GM10248 (cell line): ENCODE results near the gene EML6.
A peak's percentile ranks its signal among the peaks of the same experiment; 100 is the strongest.

ENCODE experiments used
- CTCF ChIA-PET: fragments of 300-600 bp; sonication (Branson Sonifier 250); formaldehyde crosslinking; extraction: SDS; loops from one replicate; lab custom pipeline; 2021; ENCODE audit warnings: antibody characterized with exemption; lab: Yijun Ruan, JAX
- POLR2A ChIA-PET: fragments of 350-650 bp; sonication (Branson Sonifier 250); formaldehyde crosslinking; extraction: SDS; loops from one replicate; lab custom pipeline; 2020; ENCODE audit warnings: antibody characterized with exemption; lab: Yijun Ruan, JAX
- DNase-seq: peaks from one replicate; pipeline ENCODE4 v3.0.0; 2012; ENCODE audit errors: extremely low spot score
- CTCF ChIP-seq: IDR thresholded peaks from 2 replicates; pipeline ENCODE4 v1.5.1; 2012; ENCODE audit warnings: mild to moderate bottlenecking, low read depth; ENCODE audit errors: extremely low read depth, missing control alignments, control extremely low read depth

EML6 gene

GRCh38 chr2:54955358-54956110 lies 232.1 kb downstream of the EML6 start:
- ChIA-PET CTCF (interaction anchor here (0.9 to 2.5 kb wide), 7 partner anchors 9 to 220 kb away, joined by 3 to 8 read pairs (median 4); no protein-coding TSS in a partner anchor), POLR2A (no interaction called here)
- TF ChIP-seq CTCF, result no peak
- no peak for DNase-seq

GRCh38 chr2:54956111-54956627 lies 232.7 kb downstream of the EML6 start:
- ChIA-PET POLR2A (no interaction called here), CTCF (interaction anchor here (0.9 to 2.5 kb wide), 7 partner anchors 9 to 219 kb away, joined by 3 to 8 read pairs (median 4); no protein-coding TSS in a partner anchor)
- no peak for TF ChIP-seq CTCF
- no peak for DNase-seq

- ChIA-PET POLR2A (interaction anchor here (0.7 kb wide), 1 partner anchor 22 kb away, joined by 6 read pairs; no protein-coding TSS in a partner anchor), CTCF (interaction anchor here (1.4 to 2.5 kb wide), 5 partner anchors 8 to 56 kb away, joined by 3 to 8 read pairs (median 7); no protein-coding TSS in a partner anchor)
- TF ChIP-seq CTCF, result no peak
- DNase-seq, result peak; percentile 8
These were observed 234.0 kb downstream of the EML6 start for GRCh38 chr2:54957321-54957999.

GRCh38 chr2:54958717-54959371 lies 235.4 kb downstream of the EML6 start:
- POLR2A ChIA-PET, result no interaction called here
- CTCF ChIA-PET, result interaction anchor here (2.7 kb wide), 1 partner anchor 59 kb away, joined by 10 read pairs; no protein-coding TSS in a partner anchor
- TF ChIP-seq CTCF, result no peak
- DNase-seq, result peak; percentile 6

GRCh38 chr2:54960164-54960563 lies 236.7 kb downstream of the EML6 start:
- POLR2A ChIA-PET, result no interaction called here
- no peak for TF ChIP-seq CTCF
- DNase-seq, result no peak
- CTCF ChIA-PET, result interaction anchor here (0.7 to 2.7 kb wide), 5 partner anchors 9 to 60 kb away, joined by 3 to 10 read pairs (median 3); no protein-coding TSS in a partner anchor

GRCh38 chr2:54962511-54962910 lies 239.0 kb downstream of the EML6 start:
- ChIA-PET CTCF (interaction anchor here (1.6 kb wide), 1 partner anchor 10 kb away, joined by 4 read pairs; no protein-coding TSS in a partner anchor), POLR2A (no interaction called here)
- DNase-seq, result no peak
- no peak for TF ChIP-seq CTCF
